Hematopoietic multipotent progenitor cell treated with erythropoietin and hydrocortisone succinate and interleukin-3 and kit ligand, for 4 days (in vitro differentiated cells): Measurements from ENCODE around the gene TSSK3.
"Not testable (repeated sequence)": the region's sequence is repeated elsewhere in the genome, so short reads cannot be mapped to it uniquely, and the experiment has no call there.

ENCODE experiments used
- DNase-seq: peaks from one replicate; pipeline ENCODE4 v3.0.0-alpha.2; 2015

Gene TSSK3

DNA sequence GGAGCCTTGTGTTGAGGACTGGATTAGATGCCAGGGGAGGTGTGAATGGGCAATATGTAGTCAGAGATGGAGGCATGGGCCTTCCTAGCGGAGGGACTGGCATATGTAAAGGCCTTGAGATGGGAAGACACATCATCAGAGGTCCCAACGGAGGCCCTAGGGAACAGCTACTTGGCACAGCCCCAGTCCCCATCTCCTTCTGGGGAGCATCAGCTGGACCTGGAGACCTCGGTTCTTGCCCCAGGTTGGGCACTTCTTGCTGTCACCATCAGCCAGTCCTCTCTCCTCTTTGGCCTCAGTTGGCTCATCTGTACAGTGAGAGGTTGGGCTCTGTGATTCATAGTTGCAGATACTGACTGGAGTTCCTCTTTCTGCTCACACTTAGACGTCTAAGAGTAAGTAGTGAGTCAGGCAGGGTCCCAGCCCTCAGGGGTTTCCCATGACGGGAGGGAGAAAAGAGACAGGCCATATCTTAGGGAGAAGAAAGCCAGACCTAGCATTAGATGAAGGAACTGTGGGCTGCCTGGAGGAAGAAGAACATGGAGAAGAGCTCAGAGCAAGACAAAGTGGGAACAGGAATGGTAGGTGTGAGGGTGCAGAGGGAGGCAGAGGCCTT lies 22.9 kb upstream of the TSSK3 start:
- DNase-seq = peak; percentile 76

GRCh38 chr1:32341186-32341757 lies 21.1 kb upstream of the TSSK3 start:
- no peak for DNase-seq

DNA sequence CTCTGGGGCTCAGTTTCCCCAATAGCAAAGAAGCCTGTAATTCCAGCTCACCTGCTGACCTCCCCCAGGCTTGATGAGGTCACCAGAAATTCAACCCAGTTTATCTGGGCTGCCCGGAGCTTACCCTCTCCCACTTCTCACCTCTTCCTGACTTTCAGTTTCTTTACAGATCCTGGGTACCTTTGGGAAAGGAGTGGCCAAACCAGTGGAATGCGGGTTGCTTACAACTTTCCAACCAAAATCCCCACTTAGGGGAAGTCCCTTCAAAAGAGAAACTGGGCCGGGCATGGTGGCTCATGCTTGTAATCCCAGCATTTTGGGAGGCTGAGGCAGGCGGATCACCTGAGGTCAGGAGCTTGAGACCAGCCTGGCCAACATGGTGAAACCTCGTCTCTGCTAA lies 20.4 kb upstream of the TSSK3 start:
- no peak for DNase-seq

DNA sequence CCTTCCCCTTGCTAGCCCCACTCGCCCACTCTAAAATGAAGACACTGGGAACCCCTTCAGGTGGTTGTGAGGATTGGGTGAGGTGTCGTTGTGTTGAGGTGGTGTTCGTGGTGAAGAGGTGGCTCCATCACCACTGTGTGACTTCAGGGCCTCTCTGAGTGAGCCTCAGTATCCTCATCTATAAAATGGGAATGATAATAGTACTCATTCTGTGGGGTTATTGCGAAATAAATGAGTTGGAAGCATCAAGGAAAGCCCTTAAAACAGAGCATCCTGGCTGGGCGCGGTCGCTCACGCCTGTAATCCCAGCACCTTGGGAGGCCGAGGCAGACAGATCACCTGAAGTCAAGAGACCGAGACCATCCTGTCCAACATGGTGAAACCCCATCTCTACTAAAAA lies 19.6 kb upstream of the TSSK3 start:
- no peak for DNase-seq

GRCh38 chr1:32345289-32345827 lies 17.0 kb upstream of the TSSK3 start:
- DNase-seq = peak; percentile 82

- DNase-seq = no peak
Observed at GRCh38 chr1:32346532-32347157, 15.7 kb upstream of the TSSK3 start.

GRCh38 chr1:32349211-32349708 lies 13.1 kb upstream of the TSSK3 start:
- peak; percentile 61 for DNase-seq

DNA sequence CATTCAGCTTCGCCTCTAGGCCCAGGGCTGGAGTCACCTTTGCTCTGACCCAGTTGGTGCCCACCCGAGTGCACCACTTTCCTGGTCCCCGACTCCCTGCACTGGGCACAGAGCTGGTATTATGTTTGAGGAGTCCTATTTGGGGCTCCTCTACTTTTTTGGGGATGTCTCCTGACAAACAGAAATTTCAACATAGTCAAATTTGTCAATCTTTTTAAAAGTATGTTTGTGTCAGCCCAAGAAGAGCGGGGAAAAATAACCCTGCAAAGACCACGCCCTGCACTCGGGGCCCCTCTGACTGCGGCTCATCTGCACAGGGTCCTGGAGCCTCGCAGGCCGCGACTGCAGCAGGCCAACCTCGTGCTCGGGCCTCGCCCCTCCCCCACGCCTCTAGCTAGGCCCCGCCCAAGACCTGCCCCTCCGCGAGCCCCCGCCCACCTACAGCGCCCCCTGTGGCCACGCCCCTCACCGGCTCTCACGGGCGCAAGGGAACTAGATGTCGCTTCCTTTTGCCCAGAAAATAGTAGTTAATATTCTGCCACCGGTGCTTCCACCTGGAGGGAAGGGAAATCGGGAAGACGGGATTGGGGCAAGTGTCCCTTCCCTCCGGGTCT lies 11.4 kb upstream of the TSSK3 start:
- peak; percentile 86 for DNase-seq

DNA sequence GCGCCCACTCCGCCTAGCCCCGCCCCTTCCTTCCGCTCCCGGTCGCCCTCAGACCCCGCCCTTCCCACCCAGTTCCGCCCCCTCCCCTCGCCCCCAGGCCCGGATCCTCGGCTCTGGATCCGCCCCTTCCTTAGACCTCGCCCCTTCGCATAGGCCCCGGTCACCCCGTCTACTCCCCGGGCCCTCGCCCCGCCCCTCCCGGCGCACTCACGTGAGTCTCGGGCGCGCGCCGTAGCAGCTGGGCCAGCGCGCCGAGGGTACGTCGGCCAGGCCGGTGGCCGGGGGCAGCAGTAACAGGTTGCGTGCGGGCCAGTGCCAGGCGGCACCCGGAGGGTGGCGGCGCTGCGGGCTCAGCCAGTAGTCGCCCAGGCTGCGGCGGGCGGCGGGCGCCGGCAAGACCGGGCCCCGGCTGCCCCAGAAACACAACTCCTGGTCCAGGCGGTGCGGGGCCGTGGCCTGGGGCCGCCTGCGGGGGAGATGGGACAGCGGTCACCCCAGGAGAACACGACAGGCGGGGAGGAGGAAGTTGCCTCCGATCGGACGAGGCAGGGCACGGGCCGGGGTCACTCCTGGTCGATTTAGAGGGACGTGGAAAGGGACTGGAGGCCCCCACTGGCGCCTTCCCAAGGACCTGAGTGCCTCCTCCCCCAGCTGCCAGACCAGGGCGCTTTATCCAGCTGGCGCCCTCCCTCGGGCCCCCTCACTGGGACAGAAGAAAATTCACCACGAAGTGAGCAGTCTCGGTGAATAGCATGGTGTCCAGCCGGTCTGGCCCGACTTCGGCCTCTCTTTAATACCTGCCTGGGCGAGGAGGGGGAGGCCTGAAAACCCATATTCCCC lies 10.7 kb upstream of the TSSK3 start:
- DNase-seq = peak; percentile 98

GRCh38 chr1:32352239-32352745 lies 10.0 kb upstream of the TSSK3 start:
- no peak for DNase-seq

DNA sequence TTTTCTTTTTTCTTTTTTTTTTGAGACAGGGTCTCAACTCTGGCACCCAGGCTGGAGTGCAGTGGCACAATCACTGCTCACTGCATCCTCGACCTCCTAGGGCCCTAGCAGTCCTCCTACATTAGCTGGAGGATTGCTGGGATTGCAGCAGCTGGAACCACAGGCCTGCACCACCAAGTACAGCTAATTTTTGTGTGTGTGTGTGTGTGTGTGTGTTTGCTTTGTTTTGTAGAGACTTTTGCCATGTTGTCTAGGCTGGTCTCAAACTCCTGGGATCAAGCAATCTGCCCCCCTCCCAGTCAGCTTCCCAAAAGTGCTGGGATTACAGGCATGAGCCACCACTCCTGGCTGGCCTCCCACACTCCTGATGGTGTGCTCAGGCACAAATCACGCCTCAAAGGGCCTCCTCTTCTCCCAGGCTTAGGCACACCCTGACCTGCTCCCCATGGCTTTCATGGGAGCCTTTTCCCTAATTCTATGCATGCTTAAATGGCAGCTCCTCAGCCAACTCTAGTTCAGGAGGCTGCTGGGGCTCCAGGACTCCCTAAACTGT lies 9.4 kb upstream of the TSSK3 start:
- DNase-seq = no peak

GRCh38 chr1:32353431-32353830 lies 8.9 kb upstream of the TSSK3 start:
- no peak for DNase-seq

DNA sequence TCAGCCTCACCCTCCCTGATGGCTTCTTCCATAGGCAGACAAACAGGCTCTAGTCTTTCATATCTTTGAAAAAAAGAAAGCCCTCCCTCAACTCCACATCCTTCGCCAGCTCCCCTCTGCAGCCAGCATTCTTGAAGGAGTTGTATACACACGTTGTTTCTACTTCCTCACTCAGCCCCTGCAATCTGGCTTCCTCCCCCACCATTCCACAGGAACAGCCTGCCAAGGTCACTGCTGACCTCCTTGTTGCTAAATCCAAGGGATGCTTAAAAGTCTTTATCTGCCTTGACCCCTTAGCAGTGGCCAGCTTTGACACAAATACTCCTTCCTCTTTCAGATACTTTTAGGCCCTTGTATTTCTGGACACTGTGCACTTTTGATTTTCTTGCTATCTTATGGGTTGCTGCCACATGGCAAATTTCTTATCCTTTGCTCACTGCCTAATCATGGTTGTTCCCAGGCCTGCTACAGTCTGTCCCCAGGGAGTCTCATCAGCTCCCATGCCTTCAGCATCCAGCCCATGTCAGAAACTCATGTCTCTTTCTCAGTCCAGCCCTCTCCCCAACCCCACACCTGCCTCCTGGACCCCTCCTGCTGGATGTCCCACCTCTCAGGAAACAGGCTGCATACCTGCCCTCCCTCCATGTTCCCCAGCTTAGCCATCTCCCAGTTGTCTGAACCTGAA lies 8.3 kb upstream of the TSSK3 start:
- DNase-seq = no peak

DNA sequence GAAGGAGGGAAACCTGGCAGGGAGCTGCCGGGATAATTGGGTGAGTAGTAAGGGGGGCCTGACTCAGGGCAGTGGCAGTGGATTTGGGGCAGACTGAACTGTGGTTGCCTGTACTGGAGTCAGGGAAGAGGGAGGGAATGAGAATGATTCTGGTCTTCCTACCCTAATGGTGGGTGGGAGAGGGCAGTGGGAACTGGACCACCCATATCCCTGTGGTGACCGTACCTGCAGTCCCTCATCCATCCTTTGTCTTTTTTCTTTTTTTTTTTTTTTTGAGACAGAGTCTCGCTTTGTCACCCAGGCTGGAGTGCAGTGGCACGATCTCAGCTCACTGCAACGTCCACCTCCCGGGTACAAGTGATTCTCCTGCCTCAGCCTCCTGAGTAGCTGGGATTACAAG lies 6.6 kb upstream of the TSSK3 start:
- not testable (repeated sequence) for DNase-seq

DNA sequence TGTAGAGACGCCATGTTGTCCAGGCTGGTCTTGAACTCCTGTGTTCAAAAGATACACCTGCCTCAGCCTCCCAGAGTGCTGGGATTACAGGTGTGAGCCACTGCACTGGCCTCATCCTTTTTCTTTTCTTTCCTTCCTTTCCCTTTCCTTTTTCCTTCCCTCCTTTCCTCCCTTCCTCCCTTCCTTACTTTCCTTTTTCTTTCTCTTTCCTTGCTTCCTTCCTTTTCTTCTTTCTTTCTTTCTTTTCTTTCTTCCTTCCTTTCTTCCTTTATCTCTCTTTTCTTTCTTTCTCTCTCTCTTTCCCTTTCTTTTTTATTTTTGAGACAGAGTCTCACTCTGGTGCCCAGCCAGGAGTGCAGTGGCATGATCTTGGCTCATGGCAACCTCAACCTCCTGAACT lies 5.9 kb upstream of the TSSK3 start:
- no peak for DNase-seq

- DNase-seq = no peak
Observed at GRCh38 chr1:32357614-32358013, 4.7 kb upstream of the TSSK3 start.

DNA sequence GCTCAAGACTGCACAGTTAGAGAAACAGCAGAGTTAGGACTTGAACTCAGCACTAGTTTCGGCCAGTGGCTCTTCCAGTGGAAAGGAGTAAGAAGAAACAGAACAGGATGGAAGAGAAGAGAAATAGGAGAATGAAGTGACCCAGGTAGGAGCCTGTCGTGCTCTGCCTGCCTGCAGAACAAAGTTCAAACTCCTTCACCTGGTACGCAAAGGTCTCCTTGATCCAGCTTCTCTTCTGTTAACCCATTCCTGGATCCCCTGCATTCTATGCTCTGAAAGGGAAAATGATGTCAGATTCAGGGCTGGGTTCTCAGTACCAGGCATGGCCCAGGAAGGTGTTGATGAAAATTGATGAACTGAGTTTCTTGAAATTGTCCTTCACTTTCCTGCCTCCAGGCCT lies 3.9 kb upstream of the TSSK3 start:
- no peak for DNase-seq

GRCh38 chr1:32361308-32361673 lies 1.0 kb upstream of the TSSK3 start:
- DNase-seq = no peak

GRCh38 chr1:32361674-32362473 lies 465 bp upstream of the TSSK3 start:
- peak; percentile 57 for DNase-seq

GRCh38 chr1:32363713-32364112 lies 1.4 kb downstream of the TSSK3 start:
- DNase-seq = no peak

GRCh38 chr1:32364836-32365235 lies 2.5 kb downstream of the TSSK3 start:
- DNase-seq = no peak
